ENCODE data around the gene TMA7B.

GRCh38 chr22:39941601-39942000 lies 18.6 kb upstream of the TMA7B start:
- TF ChIP-seq EZH2 (IDR thresholded peaks at IDR 0.05): no peak
- TF ChIP-seq, protein P1, sequence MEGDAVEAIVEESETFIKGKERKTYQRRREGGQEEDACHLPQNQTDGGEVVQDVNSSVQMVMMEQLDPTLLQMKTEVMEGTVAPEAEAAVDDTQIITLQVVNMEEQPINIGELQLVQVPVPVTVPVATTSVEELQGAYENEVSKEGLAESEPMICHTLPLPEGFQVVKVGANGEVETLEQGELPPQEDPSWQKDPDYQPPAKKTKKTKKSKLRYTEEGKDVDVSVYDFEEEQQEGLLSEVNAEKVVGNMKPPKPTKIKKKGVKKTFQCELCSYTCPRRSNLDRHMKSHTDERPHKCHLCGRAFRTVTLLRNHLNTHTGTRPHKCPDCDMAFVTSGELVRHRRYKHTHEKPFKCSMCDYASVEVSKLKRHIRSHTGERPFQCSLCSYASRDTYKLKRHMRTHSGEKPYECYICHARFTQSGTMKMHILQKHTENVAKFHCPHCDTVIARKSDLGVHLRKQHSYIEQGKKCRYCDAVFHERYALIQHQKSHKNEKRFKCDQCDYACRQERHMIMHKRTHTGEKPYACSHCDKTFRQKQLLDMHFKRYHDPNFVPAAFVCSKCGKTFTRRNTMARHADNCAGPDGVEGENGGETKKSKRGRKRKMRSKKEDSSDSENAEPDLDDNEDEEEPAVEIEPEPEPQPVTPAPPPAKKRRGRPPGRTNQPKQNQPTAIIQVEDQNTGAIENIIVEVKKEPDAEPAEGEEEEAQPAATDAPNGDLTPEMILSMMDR (IDR thresholded peaks at IDR 0.05): no peak
- TF ChIP-seq EZH2phosphoT487 (IDR thresholded peaks at IDR 0.05): no peak
